Common myeloid progenitor, CD34-positive (primary cell): ENCODE measurements around the gene ZNF804B.

Experiments used
- CTCF ChIA-PET: fragments of 350-600 bp; sonication (Branson Sonifier 250); formaldehyde crosslinking; loops from one replicate; lab custom pipeline; 2021; ENCODE audit warnings: antibody characterized with exemption; lab: Charles Lee
- POLR2A ChIA-PET: fragments of 350-600 bp; sonication (Branson Sonifier 250); formaldehyde crosslinking; loops from one replicate; lab custom pipeline; 2021; ENCODE audit warnings: antibody characterized with exemption; lab: Charles Lee
- DNase-seq, 3 donors: peaks; one replicate each; pipeline versions ENCODE4 v3.0.0 to v3.0.0-alpha.2; 2013
- H3K27ac ChIP-seq, 2 experiments: 1 replicate in 1 of 2; 2 replicates in 1 of 2; pipeline ENCODE4 v1.7.0; 2013; ENCODE audit warnings: inconsistent platforms in 2 of 2, low read length in 2 of 2, mild to moderate bottlenecking in 2 of 2, low read depth in 1 of 2, moderate library complexity in 1 of 2; ENCODE audit not compliant: severe bottlenecking in 2 of 2, insufficient read depth in 1 of 2, poor library complexity in 1 of 2
- H3K27me3 ChIP-seq, 5 experiments: replicated peaks in 2 of 5; 1 replicate in 3 of 5; 2 replicates in 2 of 5; pipeline versions ENCODE4 v1.6.1 to v1.7.0; 2013; ENCODE audit warnings: low read length in 4 of 5, mild to moderate bottlenecking in 2 of 5, moderate library complexity in 2 of 5, inconsistent platforms in 1 of 5; ENCODE audit not compliant: insufficient read depth in 5 of 5, control insufficient read depth in 4 of 5
- H3K36me3 ChIP-seq, 4 experiments: 1 replicate in 2 of 4; 2 replicates in 2 of 4; pipeline versions ENCODE4 v1.6.1 to v1.7.0; 2013; ENCODE audit warnings: low read length in 3 of 4, control low read depth in 1 of 4, mild to moderate bottlenecking in 1 of 4; ENCODE audit not compliant: control insufficient read depth in 4 of 4, insufficient read depth in 4 of 4
- H3K4me1 ChIP-seq, 4 experiments: 1 replicate in 3 of 4; 2 replicates in 1 of 4; pipeline versions ENCODE4 v1.6.1 to v1.7.1; 2013; ENCODE audit warnings: low read length in 3 of 4, mild to moderate bottlenecking in 3 of 4, control low read depth in 1 of 4, inconsistent platforms in 1 of 4, moderate library complexity in 1 of 4; ENCODE audit not compliant: control insufficient read depth in 4 of 4, insufficient read depth in 4 of 4; ENCODE audit errors: control extremely low read depth in 1 of 4
- H3K4me3 ChIP-seq, 7 experiments: 1 replicate in 4 of 7; 2 replicates in 3 of 7; pipeline versions ENCODE4 v1.5.1 to v1.7.0; 2013; ENCODE audit warnings: mild to moderate bottlenecking in 7 of 7, low read length in 6 of 7, moderate library complexity in 6 of 7, inconsistent platforms in 2 of 7, low read depth in 2 of 7, control low read depth in 1 of 7; ENCODE audit not compliant: insufficient read depth in 4 of 7, control insufficient read depth in 1 of 7; ENCODE audit errors: extremely low read depth in 1 of 7
- H3K9me3 ChIP-seq, 5 experiments: 1 replicate in 4 of 5; 2 replicates in 1 of 5; pipeline versions ENCODE4 v1.6.1 to v1.7.1; 2013; ENCODE audit warnings: low read length in 4 of 5, mild to moderate bottlenecking in 2 of 5, inconsistent platforms in 1 of 5, low read depth in 1 of 5, moderate library complexity in 1 of 5; ENCODE audit not compliant: control insufficient read depth in 4 of 5, insufficient read depth in 2 of 5; ENCODE audit errors: control extremely low read depth in 1 of 5
- WGBS: methylation state at CpG from one replicate; pipeline ENCODE4 v1.1.5; 2013; ENCODE audit not compliant: insufficient coverage; 5-methylcytosine and 5-hydroxymethylcytosine counted together

Gene ZNF804B

GRCh38 chr7:88826222-88826621 is 66.7 kb downstream of the ZNF804B start:
- WGBS: no CpG with 5 or more reads among the region's 3 CpGs

DNA sequence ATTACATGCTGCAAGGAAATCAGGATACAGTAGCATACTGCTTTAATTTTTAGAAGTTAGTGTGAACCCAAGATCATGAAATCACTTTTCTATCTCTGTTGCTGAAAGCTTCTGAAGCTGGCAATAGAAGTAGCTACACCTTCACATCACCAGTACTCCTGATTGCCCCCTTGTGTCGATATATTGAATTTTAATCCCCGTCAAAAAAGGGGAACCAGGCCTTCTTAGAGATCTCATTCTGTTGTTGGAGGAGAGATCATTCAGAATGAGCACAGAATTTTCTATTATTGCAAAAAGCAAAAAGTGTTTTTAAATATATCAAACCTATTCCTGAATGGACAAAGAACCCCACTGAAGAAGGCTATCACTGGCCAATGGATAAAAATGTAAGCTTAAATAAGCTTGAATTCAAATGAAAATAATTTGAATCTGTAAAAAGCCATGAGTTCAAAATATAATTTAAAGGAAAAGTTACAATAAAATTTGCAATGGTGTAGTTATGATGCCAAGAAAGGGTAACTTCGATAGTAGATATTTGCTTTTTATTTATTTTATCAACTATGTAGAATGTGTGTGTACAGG is 75.7 kb downstream of the ZNF804B start:
- POLR2A ChIA-PET: no interaction called here
- DNase-seq: peak; percentile 44 to 78 (median 71)
- CTCF ChIA-PET: interaction anchor here (1.0 to 1.9 kb wide), 6 partner anchors 11 to 787 kb away, joined by 3 to 8 read pairs (median 4); no protein-coding TSS in a partner anchor

More at GRCh38 chr7:88826222-88826621, 66.7 kb downstream of the ZNF804B start:
- CTCF ChIA-PET: no interaction called here
- no peaks in the 10 kb centered on the region for H3K4me1 ChIP-seq
- H3K4me3 ChIP-seq: no peak overlapping the region
- POLR2A ChIA-PET: no interaction called here
- H3K36me3 ChIP-seq: no peaks in the 10 kb centered on the region
- no peak overlapping the region for H3K27ac ChIP-seq
- H3K9me3 ChIP-seq: peaks cover 0 to 3% (median 0%) of the 10 kb centered on the region in 5 experiments
- no peaks in the 10 kb centered on the region for H3K27me3 ChIP-seq
- DNase-seq: no peak

GRCh38 chr7:88842201-88842600 is 82.7 kb downstream of the ZNF804B start:
- ChIA-PET POLR2A (no interaction called here), CTCF (interaction anchor here (0.9 to 1.1 kb wide), 4 partner anchors 11 to 33 kb away, joined by 3 read pairs; no protein-coding TSS in a partner anchor)
- H3K4me1 ChIP-seq: no peaks in the 10 kb centered on the region
- H3K27me3 ChIP-seq: peaks cover 0 to 2% (median 0%) of the 10 kb centered on the region in 5 experiments
- no peaks in the 10 kb centered on the region for H3K9me3 ChIP-seq
- H3K27ac ChIP-seq: no peak overlapping the region
- H3K36me3 ChIP-seq: no peaks in the 10 kb centered on the region
- no peak overlapping the region for H3K4me3 ChIP-seq
- DNase-seq: no peak

More for the DNA sequence above, 75.7 kb downstream of the ZNF804B start:
- H3K27me3 ChIP-seq: no peaks in the 10 kb centered on the region
- H3K36me3 ChIP-seq: no peaks in the 10 kb centered on the region
- no peaks in the 10 kb centered on the region for H3K9me3 ChIP-seq
- no CpG with 5 or more reads among the region's 3 CpGs for WGBS
- no peaks in the 10 kb centered on the region for H3K4me1 ChIP-seq
- H3K27ac ChIP-seq: no peak overlapping the region
- H3K4me3 ChIP-seq: no peak overlapping the region

DNA sequence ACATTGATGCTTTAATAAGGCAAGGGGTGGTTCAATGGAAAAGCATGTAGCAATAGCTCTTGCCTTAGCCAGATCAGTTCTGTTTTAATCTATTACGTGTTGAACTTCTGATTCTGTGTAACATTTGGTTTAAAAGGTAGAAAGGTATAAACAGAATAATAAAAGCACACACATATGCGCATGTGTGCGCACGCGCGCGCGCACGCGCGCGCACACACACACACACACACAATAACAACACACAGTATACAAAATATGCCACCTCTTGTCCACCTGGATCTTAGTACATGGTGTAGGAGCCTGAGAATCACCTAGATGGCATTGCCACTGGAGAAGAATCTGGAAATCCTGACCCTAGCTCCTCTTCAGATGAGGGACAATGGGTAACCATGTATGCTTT is 85.6 kb downstream of the ZNF804B start:
- no CpG with 5 or more reads among the region's 12 CpGs for WGBS
- Histone ChIP-seq H3K36me3 (no peaks in the 10 kb centered on the region), H3K4me3 (no peak overlapping the region), H3K27ac (no peak overlapping the region), H3K9me3 (no peaks in the 10 kb centered on the region), H3K27me3 (peaks cover 0 to 2% (median 0%) of the 10 kb centered on the region in 5 experiments), H3K4me1 (no peaks in the 10 kb centered on the region)
- ChIA-PET POLR2A (no interaction called here), CTCF (interaction anchor here (2.0 kb wide), 1 partner anchor 10 kb away, joined by 8 read pairs; no protein-coding TSS in a partner anchor)
- no peak for DNase-seq

DNA sequence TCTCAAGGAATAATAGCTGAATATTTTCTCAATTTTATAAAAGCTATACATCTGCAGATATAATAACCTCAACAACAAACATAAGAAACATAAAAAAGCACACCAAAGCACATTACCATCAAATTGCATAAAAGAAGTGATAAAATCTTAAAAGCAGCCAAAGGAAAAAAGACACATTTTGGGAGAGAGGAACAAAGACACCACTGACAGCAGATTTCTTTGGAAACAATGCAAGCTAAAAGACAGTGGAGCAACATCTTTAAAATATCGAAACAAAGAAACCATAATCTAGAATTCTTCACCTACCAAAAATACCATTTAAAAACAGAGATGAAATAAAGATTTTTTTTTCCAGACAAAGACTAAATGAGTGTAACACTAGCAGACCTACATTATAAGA is 91.7 kb downstream of the ZNF804B start:
- H3K27me3 ChIP-seq: no peaks in the 10 kb centered on the region
- no peak overlapping the region for H3K27ac ChIP-seq
- no peaks in the 10 kb centered on the region for H3K4me1 ChIP-seq
- no peak for DNase-seq
- ChIA-PET POLR2A (no interaction called here), CTCF (no interaction called here)
- peaks cover 0 to 6% (median 0%) of the 10 kb centered on the region in 5 experiments for H3K9me3 ChIP-seq
- no peak overlapping the region for H3K4me3 ChIP-seq
- no CpG with 5 or more reads among the region's 1 CpG for WGBS
- H3K36me3 ChIP-seq: no peaks in the 10 kb centered on the region

- H3K36me3 ChIP-seq: no peaks in the 10 kb centered on the region
- H3K4me1 ChIP-seq: no peaks in the 10 kb centered on the region
- ChIA-PET CTCF (interaction anchor here (1.1 kb wide), 1 partner anchor 24 kb away, joined by 3 read pairs; no protein-coding TSS in a partner anchor), POLR2A (no interaction called here)
- H3K9me3 ChIP-seq: no peaks in the 10 kb centered on the region
- no peaks in the 10 kb centered on the region for H3K27me3 ChIP-seq
- H3K4me3 ChIP-seq: no peak overlapping the region
- H3K27ac ChIP-seq: no peak overlapping the region
- no peak for DNase-seq
Measured at GRCh38 chr7:88859288-88859687, 99.8 kb downstream of the ZNF804B start.

DNA sequence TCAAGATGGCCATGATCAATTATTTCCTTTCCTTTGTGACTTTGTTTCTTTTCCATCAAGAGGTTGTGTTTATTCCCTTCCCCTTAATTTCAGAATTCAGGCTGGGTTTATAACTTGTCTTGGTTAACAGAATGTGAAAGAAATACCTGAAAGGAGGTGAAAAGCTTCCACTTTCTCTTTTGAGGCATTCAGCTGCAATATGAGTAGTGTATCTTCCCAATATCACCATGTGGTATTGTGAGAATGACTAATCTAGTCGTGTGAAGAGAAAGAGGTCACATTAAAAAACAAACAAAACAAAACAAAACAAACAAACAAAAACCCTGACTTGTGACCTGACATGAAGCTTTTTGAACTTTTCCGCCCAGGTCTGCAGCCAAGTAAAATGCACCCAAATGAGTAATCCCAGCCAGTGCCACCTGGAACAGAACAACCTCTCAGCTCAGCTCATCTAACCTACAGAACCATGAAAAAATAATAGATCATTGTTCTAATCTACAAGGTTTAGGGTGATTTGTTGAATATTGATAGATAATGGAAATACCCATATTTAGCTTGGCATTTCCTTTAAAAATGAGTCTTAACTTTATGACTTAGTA is 106.9 kb downstream of the ZNF804B start:
- CTCF ChIA-PET: no interaction called here
- no CpG with 5 or more reads among the region's 2 CpGs for WGBS
- POLR2A ChIA-PET: no interaction called here
- no peak for DNase-seq
- Histone ChIP-seq H3K9me3 (peaks cover 0 to 3% (median 0%) of the 10 kb centered on the region in 5 experiments), H3K27ac (no peak overlapping the region), H3K36me3 (no peaks in the 10 kb centered on the region), H3K4me3 (no peak overlapping the region), H3K27me3 (no peaks in the 10 kb centered on the region), H3K4me1 (no peaks in the 10 kb centered on the region)
